NCI-H1930 (cell line): ENCODE data around the gene TPSD1.
"Not testable (repeated sequence)": the region's sequence is repeated elsewhere in the genome, so short reads cannot be mapped to it uniquely, and the experiment has no call there.

ENCODE experiments used
- DNase-seq, 2 experiments: peaks; one replicate each; lab custom pipeline; 2025; lab: John Stamatoyannopoulos, UW

The TPSD1 gene

DNA sequence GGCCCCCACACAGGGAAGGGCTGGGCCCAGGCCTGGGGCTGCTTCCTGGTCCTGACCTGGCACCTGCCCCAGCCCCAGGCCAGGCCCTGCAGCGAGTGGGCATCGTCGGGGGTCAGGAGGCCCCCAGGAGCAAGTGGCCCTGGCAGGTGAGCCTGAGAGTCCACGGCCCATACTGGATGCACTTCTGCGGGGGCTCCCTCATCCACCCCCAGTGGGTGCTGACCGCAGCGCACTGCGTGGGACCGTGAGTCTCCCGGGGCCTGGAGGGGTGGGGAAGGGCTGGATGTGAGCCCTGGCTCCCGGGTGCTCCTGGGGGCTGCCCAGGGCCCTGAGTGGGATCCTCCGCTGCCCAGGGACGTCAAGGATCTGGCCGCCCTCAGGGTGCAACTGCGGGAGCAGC is 14.8 kb upstream of the TPSD1 start:
- not testable (repeated sequence) for DNase-seq

DNA sequence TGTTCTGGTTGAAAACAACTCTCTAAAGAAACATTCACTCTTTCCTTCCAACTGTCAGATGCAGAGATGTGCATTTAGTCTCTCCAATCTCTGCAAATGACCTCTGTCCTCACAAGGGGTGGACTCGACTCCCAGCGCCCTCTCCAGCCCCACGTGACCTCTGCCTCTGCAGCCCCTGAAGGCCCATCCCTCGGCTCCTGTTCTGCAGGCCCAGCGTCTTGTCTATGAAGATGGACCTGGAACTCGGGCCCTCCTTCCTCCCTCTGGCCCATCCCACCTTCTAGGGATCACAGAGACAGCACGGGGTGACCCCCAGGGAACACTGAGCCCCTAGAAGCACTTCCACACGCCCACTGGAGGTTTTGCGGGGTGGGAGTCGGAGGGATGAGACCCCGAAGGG is 12.5 kb upstream of the TPSD1 start:
- DNase-seq, result not testable (repeated sequence)

DNA sequence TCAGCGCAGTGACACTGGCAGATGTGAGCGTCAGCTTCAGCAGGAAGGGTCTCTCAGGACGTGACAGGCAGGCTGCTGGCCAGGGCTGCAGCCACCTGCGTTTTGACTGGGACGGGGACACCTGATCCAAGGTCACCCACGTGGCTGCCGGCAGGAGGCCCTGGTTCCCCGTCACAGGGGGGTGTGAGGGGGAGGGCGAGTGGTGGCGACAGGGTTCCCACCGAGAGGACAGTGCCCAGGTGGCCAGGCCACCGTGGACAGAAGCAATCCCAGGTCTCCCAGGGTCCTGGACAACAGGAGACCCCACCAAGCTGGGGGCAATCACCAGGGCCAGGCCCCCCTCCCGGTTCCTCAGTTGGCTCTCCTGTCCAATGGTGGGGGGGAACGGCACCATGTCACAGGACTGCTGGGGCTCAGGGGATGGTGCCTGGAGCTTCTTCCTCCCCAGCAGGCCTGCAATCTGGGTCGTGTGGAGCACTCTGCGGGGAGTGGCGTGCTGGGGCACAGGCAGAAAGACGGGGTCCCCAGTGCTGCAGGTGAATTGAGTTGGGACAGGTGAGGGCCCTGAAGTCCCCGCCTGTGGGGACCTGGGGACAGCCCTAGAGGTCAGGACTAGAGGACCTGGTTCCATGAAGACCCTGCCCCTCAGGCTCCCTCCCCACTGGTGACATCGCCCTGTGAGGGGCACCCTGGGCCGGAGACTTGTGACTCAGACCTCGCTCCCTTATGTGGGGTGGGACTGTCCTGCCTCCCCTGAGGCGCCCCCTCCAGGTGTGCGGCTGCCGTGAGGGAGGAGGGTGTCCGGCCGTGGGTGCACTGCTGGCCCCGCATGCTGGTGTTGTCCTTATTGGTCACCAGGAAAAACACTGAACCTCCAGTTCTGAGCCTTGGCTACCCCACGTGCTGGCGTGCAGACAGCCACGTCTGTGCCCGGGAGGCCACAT is 11.7 kb upstream of the TPSD1 start:
- DNase-seq, result not testable (repeated sequence)

DNA sequence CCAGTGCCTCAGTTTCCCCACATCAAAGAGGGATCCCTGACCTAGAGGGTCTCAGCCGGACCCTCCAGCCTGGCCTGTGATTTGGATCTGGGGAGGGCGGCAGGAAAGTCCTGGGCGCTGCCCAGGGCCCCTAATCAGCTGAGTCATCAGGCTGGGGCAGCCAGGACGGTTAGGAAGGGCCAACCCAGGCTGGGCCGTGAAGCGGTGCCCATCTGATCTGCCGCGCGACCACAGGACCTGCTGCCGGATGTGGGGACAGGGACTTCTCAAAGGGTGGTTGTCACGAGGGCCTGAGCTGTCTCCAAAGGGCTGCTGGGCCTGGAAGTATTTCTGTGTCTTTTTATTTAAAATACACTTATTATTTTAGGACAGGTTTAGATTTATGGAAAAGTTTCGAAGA is 11.0 kb upstream of the TPSD1 start:
- DNase-seq, result no peak

DNA sequence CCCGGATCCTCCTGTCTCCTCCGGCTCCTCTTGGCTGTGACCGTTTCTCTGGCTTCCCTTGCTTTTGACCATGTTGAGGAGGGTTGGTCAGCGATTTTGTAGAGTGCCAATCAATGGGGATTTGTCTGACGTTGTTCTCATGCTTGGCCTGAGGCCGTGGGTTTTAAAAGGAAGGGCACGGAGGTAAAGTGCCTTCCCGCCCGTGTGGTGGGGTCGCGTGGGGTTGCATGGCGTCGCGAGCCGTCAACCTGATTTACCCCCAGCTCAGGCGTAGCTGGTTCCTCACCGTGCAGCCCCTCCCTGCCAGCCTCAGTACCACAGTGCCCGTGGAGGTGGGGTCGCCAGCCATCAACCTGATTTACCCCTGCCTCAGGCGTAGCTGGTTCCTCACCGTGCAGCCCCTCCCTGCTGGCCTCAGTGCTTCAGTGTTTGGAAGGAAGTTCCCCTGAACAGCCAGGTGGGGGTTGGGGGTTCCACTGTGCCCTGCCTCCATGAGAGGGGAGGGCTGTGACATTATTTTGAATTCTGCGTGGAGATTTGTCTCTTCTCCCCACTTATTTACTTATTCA is 10.3 kb upstream of the TPSD1 start:
- no peak for DNase-seq

DNA sequence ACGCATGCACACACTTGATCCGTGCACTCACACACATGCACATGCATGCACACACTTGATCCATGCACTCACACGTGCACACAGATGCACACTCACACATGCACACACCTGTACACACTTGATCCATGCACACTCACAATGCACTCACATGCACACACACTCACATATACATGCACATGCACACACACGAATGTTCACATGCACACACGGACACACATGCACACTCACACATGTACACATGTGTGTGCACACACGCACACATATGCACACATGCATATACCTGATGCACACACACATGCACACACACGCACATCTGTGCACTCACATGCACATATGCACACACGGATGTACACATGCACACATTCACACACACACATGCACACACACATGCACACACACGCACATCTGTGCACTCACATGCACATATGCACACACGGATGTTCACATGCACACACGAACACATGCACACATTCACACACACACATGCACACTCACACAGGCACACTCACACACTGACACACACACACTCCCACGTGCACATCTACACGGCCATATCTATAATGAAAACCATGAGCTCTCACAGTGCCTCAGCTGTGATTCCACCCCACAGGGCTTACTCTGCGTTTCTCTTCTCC is 7.8 kb upstream of the TPSD1 start:
- DNase-seq, result not testable (repeated sequence)

DNA sequence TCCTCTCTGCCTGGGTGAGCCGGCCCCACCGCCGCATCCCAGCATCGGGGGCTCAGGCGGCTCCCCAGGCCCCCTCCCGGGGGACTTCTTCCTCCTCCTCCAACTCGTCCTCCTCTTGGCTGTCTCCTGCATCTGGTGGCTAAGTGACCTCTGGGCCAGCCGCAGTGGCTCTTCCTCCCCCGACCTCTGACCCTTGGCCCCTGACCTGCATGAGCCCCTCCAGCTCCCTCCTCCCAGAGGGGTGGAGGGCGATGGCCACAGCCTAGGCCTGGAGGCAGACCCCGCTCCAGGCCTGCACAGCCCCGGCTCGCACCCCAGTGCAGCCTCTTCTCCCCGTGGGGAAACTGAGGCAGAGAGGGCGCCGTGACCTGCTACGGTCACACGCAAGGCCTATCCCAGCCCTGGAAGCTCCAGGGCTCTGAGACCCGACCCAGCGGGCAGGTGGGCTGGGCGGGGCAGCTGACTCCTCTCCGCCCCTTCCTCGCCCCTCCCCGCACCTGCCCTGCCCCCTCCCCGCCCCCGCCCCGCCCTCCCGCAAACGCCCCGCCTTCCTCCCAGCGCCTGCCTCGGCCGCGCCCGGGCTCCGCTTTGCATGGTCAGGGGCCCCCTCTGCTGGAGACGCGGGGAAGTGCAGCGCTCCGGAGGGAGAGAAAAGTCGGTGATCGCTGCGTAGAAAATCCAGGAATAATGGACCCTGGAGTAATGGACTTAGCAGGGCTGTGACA is 6.7 kb upstream of the TPSD1 start:
- not testable (repeated sequence) for DNase-seq

DNA sequence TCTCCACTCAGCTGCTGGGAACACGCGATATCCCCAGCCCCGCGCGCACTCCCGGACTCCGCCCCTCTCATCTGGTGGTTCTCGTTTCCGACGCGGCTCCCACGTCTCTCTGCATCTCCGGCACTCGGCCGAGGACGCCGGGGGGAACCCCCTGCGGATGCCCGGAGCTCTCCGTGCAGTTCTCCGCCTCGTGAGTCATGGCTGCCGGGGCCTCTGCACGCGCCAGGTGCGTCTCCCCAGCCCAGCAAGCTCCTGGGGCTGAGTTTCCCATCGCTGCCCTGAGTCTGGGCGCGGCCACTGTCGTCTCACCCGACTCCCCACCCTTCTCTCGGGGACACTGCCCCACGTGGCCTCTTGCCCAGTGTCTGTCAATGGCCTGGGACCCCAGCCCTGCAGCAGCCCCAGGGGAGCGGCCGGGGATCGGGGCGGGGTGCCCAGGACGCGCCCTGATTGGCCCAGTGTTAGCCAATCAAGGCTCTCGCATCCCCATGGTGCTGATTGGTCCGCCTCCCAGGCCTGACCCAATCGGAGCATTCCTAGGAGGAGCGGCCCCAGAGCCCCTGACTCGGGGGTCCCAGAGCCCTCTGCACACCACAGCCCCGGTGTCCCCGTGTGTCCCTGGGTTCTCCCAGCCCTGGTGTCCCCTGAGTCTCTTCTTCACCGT is 2.0 kb upstream of the TPSD1 start:
- DNase-seq, result not testable (repeated sequence)

DNA sequence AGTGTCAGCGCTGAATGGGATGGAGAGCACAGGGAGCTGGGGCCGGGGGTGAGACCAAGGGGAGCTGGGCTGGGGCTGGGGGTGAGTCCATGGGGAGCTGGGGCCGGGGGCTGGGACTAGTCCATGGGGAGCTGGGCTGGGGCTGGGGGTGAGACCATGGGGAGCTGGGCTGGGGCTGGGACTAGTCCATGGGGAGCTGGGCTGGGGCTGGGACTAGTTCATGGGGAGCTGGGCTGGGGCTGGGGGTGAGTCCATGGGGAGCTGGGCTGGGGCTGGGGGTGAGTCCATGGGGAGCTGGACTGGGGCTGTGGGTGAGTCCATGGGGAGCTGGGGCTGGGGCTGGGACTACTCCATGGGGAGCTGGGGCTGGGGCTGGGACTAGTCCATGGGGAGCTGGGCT is 1.0 kb upstream of the TPSD1 start:
- DNase-seq, result not testable (repeated sequence)

DNA sequence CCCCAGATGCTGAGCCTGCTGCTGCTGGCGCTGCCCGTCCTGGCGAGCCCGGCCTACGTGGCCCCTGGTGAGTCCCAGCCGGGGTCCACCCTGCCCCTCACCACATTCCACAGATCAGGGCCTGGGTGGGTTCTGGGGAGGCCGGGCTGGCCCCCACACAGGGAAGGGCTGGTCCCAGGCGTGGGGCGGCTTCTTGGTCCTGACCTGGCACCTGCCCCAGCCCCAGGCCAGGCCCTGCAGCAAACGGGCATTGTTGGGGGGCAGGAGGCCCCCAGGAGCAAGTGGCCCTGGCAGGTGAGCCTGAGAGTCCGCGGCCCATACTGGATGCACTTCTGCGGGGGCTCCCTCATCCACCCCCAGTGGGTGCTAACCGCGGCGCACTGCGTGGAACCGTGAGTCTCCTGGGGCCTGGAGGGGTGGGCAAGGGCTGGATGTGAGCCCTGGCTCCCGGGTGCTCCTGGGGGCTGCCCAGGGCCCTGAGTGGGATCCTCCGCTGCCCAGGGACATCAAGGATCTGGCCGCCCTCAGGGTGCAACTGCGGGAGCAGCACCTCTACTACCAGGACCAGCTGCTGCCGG is 516 bp downstream of the TPSD1 start:
- DNase-seq, result not testable (repeated sequence)

DNA sequence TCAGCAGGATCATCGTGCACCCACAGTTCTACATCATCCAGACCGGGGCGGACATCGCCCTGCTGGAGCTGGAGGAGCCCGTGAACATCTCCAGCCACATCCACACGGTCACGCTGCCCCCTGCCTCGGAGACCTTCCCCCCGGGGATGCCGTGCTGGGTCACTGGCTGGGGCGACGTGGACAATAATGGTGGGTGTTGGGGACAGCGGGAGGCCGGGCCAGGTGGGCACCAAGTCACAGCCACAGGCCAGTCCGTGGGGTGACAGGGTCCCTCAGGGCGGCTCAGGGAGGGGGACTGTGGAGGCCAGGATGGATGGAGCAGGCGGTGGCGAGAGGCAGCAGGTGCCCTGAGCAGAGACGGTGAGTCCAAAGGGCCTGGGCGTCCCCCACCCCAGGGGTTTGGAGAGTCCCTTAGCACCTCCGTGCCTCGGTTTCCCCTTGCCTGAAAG is 1.0 kb downstream of the TPSD1 start:
- no peak for DNase-seq

DNA sequence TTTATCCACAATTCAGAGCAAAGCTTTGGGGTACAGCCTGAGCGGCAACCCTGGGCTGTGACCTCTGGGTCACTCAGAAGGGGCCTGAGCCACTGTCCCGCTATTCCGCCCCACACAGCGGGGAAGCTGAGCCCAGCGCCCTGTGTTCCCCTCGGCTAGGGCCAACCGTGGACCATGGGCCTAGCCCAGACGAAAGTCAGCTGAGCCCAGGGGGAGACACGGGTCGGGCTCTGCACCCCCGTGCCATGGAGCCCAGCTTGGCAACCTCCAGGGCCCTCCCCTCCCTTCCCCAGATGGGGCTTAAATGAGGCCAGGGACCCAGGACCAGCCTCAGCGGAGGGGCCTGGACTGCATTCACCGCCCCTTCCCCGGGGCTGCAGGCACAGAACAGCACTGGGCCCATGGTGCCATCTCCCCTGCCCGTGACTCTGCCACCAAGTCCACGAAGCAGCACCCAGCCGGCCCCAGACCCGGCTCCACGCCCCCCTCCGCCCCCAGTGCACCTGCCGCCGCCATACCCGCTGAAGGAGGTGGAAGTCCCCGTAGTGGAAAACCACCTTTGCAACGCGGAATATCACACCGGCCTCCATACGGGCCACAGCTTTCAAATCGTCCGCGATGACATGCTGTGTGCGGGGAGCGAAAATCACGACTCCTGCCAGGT is 1.8 kb downstream of the TPSD1 start:
- no peak for DNase-seq

DNA sequence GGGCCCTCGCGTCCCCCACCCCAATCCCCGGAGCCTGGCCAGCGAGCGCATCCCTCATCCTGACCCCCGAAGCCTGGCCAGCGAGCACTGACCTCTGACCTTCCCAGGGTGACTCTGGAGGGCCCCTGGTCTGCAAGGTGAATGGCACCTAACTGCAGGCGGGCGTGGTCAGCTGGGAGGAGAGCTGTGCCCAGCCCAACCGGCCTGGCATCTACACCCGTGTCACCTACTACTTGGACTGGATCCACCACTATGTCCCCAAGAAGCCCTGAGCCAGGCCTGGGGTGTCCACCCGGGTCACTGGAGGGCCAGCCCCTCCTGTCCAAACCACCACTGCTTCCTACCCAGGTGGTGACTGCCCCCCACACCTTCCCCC is 2.3 kb downstream of the TPSD1 start:
- no peak for DNase-seq

DNA sequence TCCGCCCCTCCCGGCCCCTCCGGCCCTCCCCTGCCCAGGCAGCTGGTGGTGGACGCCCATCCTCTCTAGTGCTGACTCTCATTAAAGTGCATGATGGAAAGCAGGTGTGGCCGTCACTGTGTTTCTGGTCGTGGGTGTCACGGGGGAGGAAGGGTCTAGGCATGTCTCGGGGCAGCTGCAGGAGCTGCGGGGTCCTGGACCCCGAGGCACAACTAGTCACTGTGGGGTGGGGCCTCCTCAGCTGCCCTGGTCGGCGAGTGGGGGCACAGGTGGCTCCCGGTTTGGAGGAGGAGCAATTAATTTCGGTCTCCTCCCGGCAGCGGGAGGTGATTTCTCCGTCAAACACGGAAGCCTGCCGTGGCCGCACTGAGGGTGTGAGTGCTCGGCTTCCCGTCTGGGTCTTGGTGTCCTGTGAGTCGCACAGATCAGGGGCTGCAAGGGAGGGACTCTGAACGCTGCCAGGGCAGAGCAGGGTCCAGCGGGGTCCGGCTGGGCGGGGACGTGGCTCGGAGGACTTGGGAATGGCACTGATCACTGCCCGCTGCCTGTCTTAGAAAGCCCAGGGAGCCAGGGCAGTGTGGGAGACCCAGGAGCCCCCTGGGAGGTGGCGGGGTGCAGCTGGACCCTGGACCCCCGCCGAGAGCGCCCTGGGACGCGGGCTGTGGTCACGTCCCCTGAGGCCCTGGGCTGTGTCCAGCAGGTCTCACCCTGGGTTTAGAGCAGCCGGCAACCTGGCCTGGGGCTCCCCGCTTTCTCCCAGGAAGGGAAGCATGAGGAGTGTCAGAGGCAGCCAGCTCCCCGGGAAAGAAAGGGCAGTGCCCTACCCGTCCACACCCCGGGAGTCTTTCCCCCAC is 3.3 kb downstream of the TPSD1 start:
- DNase-seq, result no peak

DNA sequence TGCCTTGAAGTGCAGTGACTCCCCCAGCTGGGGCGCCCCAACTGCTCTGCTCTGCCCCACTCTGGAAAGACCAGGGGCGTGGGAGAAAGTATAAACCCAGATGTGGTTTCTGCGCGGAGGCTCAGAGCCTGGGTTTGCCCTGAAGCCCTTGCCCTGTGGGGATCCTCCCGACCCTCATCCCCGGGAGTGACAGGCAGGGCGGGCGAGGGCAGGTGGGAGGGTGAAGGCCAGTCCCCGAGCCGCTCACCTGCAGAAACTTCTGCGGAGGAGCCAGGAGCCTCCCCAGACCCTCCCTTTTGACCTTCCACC is 3.8 kb downstream of the TPSD1 start:
- DNase-seq, result no peak

DNA sequence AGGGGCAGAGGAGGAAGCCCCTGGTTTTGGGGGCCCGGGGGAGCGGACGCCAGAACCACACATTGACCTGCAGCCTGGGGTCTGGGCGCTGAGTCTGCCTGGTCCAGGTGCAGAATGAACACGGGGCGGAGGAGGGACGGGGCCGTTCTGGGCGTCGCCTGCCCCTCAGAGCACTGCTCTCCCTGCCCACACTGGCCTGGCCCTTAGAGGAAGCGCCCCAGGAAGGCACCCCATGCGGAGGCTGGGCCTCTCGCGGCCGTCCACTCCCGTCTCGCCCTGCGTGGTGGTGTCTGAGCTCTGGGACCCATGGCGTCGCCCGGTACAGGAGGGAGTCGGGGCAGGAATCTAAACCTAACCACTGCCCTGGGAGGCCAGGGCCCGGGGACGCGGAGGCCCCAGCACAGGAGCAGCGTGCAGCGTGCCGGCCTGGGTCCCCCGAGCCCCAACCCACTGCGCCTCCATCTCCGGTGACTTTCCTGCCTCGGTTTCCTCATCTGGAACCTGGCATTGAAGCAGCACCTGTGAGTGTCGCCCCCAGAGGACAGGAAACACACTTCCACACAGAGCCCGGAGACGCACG is 4.3 kb downstream of the TPSD1 start:
- no peak for DNase-seq

DNA sequence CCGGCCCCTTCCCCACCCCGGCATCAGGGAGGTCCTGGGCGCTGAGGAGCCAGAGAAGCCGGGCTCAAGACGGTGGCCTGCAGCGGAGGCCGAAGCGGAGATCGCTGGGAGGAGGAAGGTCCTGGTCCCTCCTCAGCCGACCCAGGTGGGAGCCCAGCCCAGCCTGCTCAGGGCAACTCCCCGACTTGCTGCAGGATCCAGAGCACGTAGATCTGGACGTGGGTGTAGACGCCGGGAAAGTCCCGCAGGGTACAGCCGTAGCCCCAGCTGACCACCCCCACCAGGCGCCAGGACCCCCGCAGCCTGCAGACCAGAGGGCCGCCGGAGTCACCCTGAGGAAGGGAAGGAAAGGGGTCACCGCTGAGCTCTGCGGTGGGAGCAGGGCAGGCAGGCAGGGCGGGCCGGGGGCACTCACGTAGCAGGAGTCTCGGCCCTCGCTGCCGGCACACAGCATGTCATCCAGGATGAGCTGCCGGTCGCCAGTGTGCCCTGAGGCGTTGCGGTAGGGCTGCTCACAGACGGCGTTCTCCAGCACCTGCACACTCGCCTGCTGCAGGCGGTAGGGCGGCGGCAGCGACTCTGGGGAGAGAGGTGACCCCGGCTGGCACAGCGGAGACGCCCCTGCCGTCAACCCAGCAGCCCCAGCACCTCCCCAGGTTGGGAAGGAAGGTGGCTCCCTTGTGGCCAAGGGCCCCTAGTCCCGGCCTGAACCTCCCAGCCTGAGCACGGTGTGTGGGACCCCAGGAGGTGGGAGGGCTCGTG is 5.4 kb downstream of the TPSD1 start:
- DNase-seq, result no peak

DNA sequence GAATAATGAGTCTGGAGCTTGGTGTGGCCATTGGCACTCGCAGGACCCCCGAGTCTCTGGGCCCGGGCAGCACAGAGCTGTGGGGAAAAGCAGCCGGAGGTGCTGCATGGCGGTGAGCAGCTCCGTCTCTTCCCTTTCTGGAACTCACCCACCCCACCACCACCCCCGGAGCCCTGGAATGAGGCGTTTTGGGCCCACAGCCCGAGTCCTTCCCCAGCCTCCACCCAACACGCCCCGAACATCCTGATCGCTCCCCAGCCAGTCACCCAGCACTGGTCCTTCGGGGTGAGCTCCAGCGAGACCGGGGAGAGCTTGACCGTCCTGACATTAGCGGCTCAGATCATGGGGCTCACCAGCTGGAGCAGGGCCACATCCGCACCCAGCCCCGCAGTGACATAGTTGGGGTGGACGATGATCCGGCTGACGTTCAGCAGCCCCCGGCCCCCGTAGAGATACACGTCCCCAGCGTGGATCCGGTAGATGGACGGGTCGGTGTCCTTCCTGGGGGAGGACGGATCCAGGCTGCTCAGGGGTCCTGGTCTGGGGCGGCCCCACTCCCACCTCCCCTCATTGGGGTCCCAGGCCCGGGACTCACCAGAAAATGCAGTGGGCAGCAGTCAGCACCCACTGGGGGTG is 6.5 kb downstream of the TPSD1 start:
- DNase-seq, result no peak

DNA sequence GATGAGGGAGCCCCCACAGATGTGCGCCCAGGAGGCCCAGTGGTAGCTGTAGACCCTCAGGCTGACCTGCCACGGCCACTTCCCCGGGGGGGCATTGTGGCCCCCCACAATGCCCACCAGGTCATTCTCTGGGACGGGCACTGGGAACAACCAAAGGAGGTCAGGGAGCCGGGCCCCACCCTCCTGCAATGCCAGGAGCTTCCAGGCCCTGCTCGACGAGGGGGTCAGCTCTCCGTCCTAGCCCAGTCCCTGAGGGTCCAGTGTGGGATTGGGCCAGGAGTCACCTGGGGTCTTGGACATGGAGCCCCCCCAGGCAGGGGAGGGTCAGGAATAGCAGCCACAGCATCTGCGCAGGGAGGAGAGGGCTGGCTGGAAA is 7.0 kb downstream of the TPSD1 start:
- no peak for DNase-seq
